HS-5 (cell line): ENCODE data around the gene MCM5.
"Not testable (repeated sequence)": the region's sequence is repeated elsewhere in the genome, so short reads cannot be mapped to it uniquely, and the experiment has no call there.

Experiments
- DNase-seq: peaks from one replicate; pipeline ENCODE4 v3.0.0-alpha.2; 2012; ENCODE audit warnings: low read depth

Gene MCM5

DNA sequence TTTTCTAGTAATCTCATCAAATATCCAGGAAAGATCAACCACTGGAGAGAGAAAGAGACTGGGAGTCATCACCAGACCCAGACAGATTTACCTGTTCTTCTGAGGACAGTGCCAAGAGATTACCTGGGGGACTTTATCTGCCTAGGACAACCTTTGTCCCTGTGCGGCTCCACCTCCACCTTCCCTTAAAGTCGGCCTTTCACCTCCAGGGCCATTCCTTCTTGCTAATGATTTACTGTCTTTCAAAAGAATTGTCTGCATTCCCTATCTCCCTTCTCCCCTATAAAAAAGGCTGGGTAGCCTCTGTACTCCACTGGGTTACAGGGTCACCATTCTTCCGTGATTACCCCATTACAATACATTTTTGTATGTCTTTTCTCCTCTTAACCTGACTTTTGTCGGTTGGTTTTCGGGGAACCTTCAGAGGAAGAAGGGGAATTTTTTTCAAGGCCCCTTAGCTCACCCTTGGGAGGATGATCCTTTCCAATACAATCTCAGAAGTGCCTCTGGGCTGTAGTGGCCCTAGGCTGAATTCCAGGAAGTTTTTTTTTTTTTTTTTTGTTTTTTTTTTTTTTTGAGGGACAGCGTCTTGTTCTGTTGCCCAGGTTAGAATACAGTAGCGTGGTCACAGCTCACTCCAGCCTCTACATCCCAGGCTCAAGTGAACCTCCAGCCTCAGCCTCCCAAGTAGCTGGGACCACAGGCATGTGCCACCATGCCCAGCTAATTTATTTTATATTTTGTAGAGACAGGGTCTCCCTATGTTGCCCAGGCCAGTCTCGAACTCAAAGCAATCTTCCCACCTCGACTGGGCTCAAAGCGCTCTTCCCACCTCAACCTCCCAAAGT lies 20.6 kb upstream of the MCM5 start:
- DNase-seq: no peak

DNA sequence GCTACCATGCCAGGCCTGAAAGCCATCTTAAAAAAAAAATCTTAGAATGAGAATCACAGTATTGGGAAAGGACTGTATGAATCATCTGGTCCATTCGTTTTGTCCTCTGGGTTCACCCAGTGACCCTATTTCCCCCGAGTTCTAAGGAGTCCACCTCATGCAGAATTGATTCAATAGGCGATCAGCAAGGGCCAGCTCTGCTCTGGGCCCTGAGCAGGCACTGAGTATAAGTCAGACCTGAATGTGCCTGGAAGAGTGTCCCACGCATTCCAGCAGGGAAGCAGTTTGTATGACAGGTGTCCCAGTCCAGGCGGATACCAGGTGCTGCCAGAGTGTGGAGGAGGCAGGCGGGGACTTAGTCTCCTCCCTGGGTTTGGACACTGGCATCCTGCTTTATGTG lies 19.9 kb upstream of the MCM5 start:
- no peak for DNase-seq

DNA sequence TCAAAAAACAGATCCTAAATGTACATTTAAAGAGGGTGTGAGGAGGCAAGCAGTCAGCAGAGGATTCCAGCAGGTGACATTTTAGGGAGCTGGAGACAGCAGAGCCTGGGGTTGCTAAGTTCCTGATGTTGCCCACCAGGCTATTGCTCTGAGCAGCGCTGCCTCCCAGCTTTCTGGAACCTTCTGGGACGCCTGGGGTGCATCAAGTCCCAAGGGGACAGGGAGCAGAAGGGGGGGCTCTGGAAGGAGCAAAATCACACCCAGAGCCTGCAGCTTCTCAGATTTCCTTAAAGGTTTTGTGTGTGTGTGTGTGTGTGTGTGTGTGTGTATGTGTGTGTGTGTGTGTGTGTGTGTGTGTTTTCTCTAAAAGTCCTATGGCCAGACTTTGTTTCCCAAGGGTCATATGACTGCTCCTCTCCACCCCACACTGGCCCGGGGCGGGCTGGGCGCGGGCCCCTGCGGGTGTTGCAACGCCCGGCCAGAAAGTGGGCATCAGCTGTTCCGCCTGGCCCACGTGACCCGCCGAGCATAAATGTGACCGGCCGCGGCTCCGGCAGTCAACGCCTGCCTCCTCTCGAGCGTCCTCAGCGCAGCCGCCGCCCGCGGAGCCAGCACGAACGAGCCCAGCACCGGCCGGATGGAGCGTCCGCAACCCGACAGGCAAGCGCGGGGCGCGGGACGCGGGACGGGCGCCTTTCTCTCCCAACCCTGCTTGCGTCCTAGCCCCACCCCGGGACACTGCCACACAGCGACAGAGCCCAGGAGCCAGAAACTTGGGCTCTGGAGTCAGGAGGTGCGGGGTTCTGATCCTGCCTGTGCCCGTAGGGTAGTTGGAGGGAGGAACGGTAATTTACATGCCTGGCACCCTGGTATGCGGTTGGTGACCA lies 19.2 kb upstream of the MCM5 start, which contains the start of gene HMOX1:
TSS of gene HMOX1 (plus strand) at position 560 of the 887 bp plus-strand sequence. CDS start at position 638, 78 bp downstream.
- DNase-seq: no peak

DNA sequence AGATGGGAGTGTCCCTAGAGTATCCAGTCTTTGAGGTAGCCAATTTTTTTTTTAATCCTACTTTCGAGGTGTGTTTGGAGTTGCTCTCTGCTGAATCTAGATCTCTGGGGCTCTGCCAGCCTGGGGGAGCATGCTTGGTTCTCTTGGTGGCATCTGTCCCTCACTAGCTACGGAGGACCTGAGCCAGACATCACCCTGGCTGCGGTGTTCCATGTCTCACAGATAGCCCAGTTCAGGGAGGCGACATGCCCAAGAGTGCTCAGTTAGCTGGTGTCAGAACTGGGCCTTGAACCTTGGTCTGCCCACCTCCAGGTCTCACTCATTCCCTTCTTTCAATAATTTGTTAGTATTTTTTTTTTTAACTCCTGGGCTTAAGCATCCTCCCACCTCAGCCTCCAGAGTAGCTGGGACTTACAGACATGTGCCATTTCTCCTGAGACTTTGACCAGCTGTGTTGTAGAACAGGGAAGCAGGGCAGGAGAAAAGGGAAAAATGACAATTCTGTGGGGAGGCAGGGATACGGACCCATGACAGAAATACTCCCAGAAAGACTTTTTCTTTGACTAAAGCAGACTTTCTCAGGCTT lies 18.4 kb upstream of the MCM5 start:
- no peak for DNase-seq

DNA sequence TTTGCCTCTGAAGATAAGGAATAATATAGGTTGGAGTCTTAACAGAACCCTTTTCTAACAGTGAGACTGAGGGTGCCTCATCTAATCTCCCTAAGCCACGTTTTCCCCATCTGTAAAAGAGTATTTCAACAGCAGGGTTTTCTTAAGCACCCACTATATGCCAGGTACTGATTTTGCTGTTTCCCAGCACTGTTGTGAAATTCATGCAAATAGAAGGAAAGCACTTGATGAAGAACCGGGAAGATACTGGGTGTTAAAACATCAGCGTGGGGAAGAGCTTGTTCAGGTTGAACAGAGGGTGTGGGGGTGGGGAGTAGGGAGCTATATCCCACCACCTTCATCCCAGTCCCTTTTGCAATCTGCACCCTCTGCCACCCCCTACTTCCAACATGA lies 16.3 kb upstream of the MCM5 start:
- no peak for DNase-seq

DNA sequence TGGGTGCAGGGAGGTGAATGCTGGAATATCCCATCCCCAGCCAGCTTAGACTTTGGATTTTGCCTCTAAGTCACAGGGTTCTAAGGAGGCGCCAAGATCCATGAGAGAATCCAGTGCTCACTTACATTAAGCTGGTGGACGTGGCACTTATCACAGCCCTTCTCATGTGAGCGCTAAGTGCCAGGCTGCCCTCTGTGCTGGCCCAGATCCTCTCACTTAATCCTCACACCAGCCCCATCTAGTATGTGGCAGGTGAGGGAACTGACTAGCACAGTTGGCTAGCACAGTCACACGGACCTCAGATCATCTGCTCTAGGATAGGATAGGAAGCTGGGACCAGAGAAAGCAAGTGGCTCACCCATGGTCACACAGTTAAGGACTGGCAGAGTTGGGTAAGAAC lies 15.4 kb upstream of the MCM5 start:
- no peak for DNase-seq

DNA sequence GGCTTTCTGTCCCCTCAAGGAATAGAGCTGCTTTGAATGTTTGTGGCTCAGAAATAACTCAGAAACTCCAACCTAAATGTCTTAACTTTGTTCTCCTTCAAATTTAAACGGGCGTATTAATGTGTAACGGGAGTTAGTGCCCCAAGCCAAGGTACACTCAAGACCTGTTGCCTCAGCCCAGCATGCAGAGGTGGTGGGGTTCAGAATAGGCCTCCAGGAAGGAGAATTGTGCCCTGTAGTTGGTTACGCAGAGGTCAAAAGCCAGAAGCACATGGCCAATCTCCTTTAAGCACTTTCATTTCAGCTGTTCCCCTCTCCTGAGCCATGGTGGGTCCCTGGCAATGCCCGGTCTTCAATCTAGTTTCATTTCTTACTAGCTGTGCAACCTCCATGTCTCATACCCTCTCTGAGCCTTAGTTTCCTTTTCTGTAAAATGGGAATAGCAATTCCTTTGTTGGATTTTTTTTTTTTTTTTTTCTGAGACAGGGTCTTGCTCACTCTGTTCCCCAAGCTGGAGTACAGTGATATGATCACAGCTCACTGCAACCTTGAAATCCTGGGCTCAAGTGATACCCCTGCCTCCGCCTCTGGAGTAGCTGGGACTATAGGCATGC lies 14.9 kb upstream of the MCM5 start:
- DNase-seq: no peak

DNA sequence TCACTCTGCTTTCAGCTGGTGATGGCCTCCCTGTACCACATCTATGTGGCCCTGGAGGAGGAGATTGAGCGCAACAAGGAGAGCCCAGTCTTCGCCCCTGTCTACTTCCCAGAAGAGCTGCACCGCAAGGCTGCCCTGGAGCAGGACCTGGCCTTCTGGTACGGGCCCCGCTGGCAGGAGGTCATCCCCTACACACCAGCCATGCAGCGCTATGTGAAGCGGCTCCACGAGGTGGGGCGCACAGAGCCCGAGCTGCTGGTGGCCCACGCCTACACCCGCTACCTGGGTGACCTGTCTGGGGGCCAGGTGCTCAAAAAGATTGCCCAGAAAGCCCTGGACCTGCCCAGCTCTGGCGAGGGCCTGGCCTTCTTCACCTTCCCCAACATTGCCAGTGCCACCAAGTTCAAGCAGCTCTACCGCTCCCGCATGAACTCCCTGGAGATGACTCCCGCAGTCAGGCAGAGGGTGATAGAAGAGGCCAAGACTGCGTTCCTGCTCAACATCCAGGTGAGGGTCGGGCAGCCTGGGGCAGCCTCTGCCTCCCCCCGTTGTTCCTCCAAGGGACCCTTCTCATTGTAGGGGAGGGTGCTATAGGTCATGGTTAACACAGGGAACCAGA lies 13.2 kb upstream of the MCM5 start:
- DNase-seq: no peak

DNA sequence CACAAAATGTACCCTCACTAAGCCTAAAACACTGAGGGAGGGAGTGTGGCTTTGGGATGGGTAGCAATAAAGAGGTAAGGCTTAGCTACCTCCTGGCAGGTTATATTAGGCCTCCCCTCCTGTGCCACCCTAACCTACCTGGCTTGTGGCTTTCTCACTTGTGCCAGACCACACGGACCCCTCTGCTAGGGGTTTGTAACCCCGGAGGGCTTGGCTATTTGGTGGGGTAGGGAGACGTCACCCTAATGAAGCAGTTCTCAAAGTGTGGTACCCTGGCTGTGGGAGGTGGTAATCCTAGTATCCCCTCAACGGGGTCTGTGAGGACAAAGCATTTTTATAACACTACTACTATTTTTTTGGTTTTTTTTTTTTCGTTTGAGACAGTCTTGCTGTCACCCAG lies 9.0 kb upstream of the MCM5 start:
- no peak for DNase-seq

DNA sequence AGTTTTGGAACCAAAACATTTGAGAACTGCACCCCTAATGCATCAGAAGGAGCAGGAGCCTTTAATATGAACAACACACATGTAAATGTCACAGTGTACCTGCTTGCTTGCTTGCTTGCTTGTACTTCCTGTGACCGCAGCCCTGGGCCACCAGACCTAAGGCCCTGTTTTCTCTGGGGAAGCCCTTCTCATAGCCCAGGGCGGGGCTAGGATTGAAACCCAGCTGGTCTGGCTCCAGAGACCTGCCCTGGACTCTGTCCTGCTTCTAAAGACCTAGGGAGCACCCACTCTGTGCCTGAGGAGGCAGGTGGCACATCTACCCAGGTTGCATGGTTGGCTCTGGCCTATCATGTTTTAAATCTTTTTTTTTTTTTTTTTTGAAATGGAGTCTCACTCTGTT lies 7.6 kb upstream of the MCM5 start:
- DNase-seq: no peak

DNA sequence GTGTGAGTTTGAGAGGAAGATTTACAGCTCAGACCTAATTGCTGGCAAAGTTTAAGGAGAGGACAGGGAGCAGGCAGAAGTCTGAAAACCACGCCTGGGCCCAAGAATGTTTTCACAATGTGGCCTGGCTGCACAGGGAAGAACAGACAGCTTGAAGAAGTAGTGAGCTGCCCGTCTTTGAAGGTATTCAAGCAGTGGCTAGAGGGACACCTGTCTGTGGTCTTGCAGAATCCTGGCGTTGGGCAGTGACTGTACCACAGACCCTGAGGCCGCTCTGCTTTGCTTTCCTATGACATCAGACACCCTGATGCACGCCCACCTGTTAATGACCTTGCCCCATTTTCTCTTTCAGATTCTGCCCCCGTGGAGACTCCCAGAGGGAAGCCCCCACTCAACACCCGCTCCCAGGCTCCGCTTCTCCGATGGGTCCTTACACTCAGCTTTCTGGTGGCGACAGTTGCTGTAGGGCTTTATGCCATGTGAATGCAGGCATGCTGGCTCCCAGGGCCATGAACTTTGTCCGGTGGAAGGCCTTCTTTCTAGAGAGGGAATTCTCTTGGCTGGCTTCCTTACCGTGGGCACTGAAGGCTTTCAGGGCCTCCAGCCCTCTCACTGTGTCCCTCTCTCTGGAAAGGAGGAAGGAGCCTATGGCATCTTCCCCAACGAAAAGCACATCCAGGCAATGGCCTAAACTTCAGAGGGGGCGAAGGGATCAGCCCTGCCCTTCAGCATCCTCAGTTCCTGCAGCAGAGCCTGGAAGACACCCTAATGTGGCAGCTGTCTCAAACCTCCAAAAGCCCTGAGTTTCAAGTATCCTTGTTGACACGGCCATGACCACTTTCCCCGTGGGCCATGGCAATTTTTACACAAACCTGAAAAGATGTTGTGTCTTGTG lies 6.6 kb upstream of the MCM5 start:
- DNase-seq: no peak

DNA sequence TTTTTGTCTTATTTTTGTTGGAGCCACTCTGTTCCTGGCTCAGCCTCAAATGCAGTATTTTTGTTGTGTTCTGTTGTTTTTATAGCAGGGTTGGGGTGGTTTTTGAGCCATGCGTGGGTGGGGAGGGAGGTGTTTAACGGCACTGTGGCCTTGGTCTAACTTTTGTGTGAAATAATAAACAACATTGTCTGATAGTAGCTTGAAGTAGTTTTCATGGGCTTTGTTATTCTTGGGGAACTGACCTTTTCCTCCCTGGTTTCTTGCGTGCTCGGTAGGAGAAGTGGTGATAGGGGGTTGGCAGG lies 6.0 kb upstream of the MCM5 start:
- DNase-seq: no peak

DNA sequence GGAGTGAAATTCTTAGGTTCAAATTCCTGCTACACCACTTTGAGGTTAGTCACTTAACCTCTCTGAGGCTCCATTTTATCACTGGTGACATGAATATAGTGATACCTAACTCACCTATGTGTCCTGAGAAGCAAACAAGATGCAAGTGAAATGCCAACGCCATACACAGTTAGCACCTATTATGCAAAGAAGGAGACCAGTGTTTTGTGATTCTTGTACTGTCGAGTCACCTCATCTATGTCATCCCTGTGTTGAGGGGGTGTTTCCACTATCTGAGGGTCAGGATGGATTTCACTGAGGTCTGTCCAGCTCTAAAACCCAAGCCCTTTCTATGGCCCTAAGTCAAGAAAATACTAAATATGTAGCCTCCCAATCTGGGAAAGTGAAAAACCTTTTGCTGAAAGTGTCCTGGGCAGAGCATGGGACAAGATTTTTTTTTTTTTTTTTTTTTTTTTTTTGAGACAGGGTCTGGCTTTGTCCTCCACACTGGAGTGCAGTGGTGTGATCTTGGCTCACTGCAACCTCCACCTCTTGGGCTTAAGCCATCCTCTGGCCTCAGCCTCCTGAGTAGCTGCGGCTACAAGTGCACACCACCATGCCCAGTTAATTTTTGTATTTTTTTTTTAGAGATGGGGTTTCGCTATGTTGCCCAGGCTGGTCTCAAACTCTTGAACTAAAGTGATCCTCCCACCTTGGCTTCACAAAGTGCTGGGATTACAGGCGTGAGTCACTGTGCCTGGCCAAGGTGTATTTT lies 5.0 kb upstream of the MCM5 start:
- no peak for DNase-seq

DNA sequence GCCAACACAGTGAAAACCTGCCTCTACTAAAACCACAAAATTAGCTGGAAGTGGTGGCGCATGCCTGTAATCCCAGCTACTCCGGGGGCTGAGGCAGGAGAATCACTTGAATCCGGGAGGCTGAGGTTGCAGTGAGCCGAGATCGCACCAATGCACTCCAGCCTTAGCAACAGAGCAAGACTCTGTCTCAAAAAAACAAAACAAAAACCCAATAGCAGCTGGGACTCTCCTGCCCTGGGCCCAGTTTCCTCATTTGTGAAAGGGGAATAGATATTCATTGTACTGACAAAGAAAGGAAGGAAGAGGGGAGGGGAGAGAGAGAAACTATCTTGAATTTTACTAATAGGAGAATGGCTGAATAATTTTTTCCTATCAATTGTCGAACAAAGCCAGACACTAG lies 3.3 kb upstream of the MCM5 start:
- not testable (repeated sequence) for DNase-seq

DNA sequence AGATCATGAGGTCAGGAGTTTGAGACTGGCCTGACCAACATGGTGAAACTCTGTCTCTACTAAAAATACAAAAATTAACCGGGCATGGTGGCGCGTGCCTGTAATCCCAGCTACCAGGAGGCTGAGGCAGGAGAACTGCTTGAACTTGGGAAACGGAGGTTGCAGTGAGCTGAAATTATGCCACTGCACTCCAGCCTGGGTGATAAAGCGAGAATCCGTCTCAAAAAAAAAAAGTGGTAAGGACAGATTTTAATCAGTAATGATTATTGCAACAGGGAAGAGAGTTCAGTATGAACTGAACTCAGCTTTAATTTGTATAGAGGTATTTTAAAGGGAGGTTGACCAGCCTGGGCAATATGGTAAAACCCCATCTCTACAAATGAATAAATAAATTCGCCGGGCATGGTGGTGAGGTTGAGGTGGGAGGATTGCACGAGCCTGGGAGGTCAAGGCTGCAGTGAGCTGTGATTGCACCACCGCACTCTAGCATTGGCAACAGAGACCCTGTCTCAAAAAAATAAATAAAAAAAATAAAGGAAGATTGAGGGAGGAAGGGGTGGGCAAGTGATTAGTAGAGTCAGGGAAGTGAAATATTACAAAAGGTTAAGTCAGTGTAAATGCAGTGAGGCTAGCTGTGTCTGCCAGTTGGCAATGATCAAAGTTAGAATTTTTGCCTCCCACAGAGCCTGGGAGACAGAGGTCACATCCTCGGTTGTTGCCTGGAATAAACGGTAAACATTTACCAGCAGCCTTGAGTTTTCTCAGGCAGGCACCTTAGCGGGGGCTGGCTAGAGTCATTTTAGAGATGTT lies 2.6 kb upstream of the MCM5 start:
- no peak for DNase-seq

DNA sequence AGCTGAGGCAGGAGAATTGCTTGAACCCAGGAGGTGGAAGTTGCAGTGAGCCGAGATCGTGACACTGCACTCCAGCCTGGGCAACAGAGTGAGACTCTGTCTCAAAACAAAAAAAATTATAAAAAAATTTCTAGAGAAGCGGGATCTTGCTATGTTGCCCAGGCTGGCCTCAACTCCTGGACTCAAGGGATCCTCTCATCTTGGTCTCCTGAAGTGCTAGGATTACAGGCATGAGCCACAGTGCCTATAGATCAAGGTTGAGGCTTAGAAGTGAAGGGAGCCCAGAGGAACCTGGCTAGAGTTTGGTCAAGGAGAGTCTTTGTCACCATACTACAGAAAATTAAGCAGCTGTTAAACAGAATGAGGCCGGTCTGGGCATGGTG lies 1.4 kb upstream of the MCM5 start:
- DNase-seq: no peak

DNA sequence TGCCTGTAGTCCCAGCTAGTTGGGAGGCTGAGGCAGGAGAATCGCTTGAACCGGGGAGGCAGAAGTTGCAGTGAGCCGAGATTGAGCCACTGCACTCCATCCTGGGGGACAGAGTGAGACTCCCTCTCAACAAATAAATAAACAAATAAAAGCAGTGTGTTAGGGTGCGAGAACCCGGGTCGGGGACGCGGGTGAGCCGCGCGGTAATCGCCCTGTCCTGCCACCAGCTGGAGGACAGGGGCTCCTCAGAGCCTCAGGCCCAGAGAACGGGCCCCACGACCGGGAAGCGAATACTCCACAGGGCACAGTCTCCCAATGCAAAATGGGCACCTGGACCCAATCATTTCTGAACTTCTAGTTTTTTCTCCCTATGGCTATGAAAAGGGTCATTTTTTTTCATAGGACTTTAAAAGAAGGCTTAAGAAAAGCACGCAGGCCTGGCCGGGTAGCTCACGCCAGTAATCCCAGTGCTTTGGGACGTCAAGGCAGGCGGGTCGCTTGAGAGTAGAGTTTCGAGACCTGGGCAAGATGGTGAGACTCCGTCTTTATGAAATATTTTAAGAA lies 744 bp upstream of the MCM5 start:
- no peak for DNase-seq

DNA sequence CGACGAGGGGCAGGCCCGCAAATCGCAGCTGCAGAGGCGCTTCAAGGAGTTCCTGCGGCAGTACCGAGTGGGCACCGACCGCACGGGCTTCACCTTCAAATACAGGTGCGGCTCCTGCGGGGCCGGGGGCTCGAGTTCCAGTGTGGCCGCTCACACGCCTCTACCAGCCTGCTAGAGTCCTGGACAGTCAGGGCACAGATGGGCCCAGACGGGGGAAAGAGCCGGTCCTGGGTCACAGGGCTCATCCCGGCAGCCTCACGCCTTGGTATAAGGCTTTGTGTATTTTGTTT lies 506 bp downstream of the MCM5 start:
- DNase-seq: no peak

DNA sequence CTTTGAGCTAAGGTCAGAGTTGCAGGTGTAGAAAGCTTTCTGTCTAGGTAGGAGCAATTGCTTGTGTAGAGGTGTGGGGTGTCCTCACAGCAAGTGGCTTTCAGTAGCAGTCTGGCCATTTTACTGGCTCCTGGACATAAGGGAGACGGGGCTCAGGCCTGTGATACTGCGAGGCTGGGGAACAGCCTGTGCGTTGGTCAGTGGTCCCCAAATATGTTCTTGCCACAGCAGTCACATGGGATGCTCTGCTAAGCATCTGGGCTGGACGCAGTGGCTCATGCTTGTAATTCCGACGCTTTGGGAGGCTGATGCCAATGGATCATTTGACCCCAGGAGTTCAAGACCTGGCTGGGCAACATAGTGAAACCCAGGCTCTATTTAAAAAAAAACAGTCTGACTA lies 1.9 kb downstream of the MCM5 start:
- no peak for DNase-seq
